GM18870 (cell line): ENCODE results near the gene HP.

ENCODE experiments used
- ATAC-seq: cut with Tn5 transposase; IDR thresholded peaks from one replicate; pipeline ENCODE4 v1.9.1; 2021; ENCODE audit warnings: moderate library complexity; ENCODE audit not compliant: unreplicated experiment

Gene HP

GRCh38 chr16:72083778-72084404 lies 29.6 kb downstream of the HP start:
- ATAC-seq, result no peak

- ATAC-seq, result no peak
Observed at GRCh38 chr16:72084445-72084844, 30.1 kb downstream of the HP start.

GRCh38 chr16:72085002-72085401 lies 30.7 kb downstream of the HP start:
- ATAC-seq, result no peak

DNA sequence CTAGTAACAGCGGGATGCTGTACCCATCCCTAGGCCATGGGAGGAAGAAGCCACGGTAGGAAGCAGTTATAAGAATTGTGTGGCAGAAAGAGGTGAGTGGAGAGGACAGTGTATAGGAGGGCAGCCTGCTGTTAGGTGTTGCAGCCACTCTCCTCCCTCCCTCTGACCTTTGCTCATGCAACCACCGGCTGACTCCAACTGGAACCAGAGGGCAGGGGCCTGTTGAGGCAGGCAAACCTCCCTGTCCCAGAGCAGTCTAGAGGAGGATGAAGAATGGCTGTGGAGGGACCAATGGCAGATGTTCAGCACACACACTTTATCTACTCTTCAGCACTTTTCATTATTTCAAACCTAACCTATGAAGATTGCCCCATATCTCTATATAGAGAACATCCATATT lies 36.9 kb downstream of the HP start:
- no peak for ATAC-seq

- no peak for ATAC-seq
Observed at GRCh38 chr16:72092832-72093447, 38.6 kb downstream of the HP start.

GRCh38 chr16:72093448-72094265 lies 39.4 kb downstream of the HP start, which contains the start of the genes DHX38 and TXNL4B:
Gene DHX38, plus strand, starts transcription at chr16:72093847. Its CDS starts 2,311 bp downstream, at chr16:72096158.
Gene TXNL4B, minus strand, starts transcription at chr16:72093620. Its CDS starts 2,871 bp downstream, at chr16:72090749.
- ATAC-seq, result peak; percentile 99

DNA sequence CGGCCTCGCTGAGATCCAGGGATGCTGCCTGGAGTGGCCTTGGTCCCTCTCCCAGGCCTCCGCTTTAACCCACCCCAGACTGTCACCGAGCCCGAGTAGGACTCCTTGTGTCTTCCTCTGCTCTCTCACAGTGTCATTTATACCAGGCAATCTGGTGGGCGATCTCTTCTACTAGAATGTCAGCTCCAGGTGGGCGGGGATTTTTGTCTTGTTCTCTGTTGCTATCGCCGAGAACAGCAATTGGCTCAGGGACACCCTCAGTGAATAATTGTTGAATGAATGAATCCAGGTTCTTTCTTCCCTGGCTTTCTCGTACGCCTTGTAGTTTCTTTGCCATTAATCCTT lies 39.9 kb downstream of the HP start:
- ATAC-seq, result no peak

DNA sequence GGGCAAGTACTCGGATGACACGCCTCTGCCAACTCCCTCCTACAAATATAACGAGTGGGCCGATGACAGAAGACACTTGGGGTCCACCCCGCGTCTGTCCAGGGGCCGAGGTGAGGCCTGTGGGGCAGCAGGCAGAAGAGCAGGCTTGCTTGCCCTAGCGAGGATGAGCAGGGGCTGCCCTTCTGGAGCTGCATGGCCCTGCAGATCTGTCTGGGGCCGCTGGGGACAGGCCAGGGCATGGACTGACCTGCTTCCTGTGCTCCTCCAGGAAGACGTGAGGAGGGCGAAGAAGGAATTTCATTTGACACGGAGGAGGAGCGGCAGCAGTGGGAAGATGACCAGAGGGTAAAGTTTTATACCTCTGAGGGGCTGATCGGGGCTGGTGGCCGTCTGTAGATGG lies 44.6 kb downstream of the HP start:
- no peak for ATAC-seq

DNA sequence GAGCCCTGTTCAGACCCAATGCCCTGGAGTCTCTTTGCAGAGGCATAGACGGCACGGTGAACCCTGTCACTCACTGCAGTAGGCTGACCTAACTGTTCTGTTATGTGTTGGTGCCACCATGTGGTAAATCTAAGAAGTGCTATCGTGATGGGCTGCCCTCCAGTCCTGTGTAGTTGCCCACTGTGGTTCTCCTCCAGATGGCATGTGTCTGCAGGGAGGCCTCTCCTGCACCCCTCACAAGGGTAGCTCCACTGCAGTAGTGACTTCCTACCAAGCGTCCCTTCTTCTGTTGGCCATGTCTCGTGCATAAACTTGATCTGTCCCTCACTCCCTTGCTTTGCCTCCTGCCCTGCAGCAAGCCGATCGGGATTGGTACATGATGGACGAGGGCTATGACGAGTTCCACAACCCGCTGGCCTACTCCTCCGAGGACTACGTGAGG lies 45.1 kb downstream of the HP start:
- ATAC-seq, result peak; percentile 77

DNA sequence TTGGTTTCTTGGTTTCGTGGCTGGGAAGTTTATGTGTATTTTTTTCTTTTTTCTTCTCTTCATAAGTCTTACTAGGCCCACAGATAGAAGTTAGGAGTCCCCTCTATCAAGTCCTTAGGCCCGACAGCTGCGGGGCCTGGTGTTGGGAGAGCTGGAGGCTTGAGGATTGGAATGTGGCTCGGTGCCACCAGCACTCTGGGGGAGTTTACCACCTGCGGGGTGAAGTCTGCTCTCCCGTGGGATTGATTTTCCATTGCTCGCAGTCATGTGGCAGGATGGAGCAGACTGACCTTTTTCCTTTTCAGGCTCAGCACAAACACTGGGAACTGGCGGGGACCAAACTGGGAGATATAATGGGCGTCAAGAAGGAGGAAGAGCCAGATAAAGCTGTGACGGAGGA lies 46.9 kb downstream of the HP start:
- ATAC-seq, result no peak

DNA sequence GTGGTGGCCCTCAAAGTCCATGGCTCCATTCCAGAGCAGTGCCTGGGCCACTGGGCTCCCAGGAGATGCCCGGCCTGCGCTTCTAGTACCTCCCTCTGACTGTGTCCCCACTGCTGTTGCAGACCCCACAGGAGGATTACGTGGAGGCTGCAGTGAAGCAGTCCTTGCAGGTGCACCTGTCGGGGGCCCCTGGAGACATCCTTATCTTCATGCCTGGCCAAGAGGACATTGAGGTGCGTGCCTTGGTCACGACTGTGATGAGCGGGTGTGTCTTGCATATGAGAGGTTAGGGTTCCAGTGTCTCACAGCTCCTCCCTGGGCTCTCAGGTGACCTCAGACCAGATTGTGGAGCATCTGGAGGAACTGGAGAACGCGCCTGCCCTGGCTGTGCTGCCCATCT lies 50.6 kb downstream of the HP start:
- ATAC-seq, result no peak

DNA sequence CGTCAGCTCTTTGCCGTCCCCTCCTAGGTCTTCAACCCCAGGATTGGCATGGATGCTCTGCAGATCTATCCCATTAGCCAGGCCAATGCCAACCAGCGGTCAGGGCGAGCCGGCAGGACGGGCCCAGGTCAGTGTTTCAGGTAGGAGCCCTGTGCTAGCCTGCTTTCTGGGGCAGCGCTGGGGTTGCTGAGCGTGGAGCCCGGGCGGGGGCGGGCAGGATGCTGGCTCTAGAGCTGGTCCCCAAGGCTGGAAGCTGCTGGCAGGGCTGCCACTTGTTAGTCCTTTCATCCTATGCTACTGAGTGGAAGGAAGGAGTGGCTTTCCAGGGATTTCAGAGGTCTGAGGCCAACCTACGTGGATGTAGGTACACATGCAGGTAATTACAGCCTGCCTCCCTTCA lies 51.7 kb downstream of the HP start:
- ATAC-seq, result no peak

GRCh38 chr16:72107371-72107770 lies 53.1 kb downstream of the HP start:
- ATAC-seq, result no peak

GRCh38 chr16:72108353-72109102 lies 54.2 kb downstream of the HP start:
- ATAC-seq, result no peak

GRCh38 chr16:72109300-72109699 lies 55.0 kb downstream of the HP start:
- ATAC-seq, result no peak

- ATAC-seq, result no peak
Observed at GRCh38 chr16:72109966-72110530, 55.7 kb downstream of the HP start.
